GM18858 (cell line): ENCODE measurements around the gene IL4I1.

ENCODE experiments used
- ATAC-seq: cut with Tn5 transposase; IDR thresholded peaks from one replicate; pipeline ENCODE4 v1.9.1; 2021; ENCODE audit not compliant: unreplicated experiment

Gene IL4I1

DNA sequence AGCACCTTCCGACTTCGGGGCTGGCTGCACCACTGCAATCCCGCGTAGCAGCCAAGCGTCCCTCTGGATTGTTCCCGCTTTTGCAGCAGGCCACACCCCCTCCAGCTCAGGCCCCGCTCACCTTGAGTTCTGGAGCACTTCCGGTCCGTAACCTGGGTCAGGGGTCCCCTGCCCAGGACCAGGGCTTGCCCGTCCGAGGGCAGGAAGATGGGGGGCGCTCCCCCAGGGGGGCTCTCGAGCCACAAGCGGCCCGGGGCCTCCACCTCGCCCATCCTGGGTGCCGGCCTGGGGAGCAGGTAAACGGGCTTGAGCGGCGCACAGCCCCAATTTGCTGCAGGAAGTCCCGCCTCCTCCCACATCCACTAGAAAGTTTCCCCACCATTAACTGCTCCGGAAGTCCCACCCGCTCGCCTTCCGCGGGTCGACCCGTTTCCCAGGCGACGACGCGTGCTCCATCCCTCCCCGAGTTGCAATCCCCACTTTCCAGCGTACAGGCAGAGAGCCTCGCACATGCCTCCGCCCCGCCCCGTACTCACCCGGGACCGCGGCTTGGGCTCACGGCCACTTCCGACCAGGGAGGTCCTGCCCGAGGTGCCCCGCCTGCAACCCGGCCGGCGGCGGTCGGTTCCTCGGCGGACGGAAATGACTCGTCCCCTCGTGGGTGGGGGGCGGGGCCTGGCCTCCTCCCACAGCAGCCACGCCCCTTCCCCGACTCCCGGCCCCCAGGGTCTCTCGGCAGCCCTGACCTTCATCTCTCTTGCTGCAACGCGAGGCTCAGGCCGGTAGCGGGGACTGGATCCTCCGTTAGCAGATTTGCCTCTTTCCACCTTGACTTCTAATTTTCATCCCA is 29.5 kb downstream of the IL4I1 start, which contains the start of gene PNKP:
PNKP (minus strand) TSS at position 644 of the 850 bp plus-strand sequence; CDS start at position 272, 372 bp downstream.
- no peak for ATAC-seq

DNA sequence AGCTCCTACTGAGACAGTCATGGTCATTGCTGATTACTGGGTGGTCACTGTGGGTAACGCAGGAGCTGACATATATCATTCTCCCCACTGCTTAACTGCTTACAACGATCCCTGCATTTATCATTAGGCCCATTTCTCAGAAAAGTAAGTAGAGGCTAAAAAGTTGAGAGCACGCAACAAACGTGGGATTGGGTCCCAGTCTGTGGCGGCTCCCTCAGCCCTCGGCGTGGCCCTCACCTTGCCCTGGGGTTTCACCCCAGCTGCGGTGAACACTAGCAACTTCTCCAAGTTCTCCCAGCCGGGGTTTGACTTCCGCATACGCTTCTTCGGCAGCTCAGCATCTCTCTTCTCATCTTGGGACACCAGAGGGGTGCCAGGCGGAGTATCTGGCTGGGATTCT is 31.8 kb downstream of the IL4I1 start:
- no peak for ATAC-seq

DNA sequence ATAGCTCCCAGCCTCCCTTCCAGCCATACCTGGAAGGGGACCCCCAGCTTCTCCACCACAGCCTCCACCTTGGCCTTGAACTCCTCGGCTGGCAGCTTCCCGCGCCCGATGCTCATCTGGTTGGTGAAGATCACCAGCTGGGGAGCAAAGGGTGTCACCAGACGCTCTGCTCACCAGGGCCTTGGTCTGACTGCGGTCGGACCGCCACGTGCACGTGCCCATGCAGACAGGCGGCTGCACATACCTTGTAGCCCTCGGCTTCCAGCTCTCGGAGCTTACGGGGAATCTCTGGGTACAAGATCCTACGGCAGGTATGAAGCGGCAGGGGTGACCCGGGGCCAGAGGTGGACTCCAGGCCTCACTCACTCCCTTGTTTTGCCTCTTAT is 32.8 kb downstream of the IL4I1 start:
- ATAC-seq, result no peak

DNA sequence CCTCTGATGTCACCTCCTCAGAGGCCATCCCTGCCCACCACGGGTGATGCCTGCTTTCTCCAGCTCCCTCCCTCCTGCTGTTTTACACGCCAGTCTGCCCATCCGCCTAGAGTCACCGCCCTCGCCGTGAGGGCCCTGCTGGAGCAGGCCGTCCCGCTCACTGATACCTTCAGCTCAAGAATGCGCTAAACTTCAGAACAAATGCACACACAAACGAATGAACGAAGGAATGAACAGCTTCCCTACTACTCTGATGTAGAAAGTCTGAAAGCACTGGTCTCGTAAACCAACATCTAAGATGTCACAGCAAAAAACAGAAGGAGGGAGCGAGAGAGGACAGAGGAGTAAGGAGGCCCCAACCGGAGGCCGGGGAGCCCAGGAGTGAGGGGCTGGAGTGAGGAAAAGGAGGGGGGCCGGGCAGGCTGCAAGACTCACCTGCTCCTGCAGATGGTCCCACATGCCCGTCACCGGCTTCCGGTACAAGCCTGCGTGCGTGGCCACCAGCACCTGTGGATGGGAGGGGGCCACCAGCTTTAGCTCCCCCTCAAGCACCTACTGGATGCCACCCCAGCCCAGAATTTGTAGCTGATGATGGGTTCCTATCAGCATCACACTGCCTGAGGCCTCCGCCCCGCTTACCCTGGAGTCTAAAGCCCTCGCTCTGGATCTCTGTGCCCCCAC is 33.3 kb downstream of the IL4I1 start:
- no peak for ATAC-seq

DNA sequence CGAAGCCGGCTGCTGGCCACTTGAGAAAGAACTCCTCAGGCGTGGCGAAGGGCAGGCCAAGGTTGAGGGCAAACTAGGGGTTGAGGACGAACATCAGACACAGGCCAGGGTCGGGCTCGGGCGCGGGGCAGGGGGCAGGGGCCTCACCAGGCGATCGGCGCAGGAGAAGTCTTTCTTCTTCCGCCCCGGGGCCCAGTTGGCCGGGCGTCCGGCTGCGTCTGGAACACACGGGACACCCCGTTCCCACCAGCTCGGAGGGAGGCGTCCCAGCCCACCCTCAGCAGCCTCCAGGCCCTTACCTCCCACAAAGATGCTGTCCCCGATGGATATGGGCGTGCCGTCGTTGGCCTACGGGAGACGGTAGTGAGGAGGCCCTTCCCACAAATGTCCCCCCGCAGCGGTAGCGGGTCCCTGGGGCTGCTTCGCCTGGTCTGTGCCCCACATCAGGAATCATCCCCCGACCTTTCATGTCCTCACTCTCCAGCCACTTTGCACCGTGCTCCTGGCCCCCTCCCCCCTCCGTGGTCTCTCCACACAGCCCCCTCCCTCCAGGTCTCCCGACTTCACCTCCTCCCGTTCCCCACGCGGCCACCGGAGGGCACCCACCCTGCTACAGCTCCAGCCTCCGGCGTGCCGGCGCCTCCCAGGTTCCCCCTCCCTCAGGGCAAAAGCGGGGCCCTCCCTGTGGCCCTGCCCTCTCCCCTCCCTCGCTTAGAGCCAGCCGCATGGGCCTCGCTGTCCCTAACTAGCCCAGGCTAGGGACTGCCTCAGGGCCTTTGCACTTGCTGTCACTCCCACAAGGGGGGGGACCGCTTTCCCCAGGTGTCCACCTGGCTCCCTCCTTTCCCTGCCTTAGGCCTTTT is 34.1 kb downstream of the IL4I1 start:
- ATAC-seq, result no peak

DNA sequence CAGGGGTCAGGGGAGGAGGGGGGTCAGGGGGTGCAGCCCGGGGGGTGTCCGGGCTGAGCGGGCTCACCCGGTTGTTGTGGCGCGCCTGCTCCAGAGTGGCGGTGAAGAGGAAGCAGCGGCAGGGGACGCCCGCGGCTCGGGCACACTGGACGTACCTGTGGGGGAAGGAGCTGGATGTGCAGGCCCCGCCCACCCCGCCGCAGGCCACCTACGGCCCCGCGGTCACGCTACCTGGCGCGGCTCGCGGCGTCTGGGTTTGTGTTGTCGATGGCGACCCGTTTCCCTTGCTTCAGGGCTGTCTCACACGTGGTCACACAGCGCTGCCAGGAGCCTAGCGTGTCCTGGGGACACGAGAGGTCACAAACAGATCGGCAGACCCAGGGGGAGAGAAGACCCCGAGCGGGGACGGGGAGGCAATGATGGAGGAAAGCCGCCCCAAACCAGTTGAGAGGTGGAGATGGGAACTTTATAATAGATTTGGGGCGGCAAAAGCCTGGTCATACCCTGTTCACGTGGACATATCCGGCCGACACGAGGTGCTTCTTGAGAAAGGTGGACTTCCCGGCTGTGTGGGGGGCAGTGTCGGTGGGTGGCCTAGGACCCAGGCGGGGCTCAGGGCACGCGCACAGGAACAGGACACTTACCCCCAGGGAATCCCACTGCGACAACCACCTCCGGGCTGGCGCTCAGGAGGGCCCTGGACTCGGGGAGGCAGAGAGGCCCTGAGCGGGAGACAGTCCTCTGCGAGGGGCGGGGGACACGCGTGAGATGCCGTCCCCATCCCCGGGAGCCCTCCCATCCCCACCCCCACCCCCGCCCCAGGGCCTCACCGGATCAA is 34.9 kb downstream of the IL4I1 start:
- no peak for ATAC-seq

DNA sequence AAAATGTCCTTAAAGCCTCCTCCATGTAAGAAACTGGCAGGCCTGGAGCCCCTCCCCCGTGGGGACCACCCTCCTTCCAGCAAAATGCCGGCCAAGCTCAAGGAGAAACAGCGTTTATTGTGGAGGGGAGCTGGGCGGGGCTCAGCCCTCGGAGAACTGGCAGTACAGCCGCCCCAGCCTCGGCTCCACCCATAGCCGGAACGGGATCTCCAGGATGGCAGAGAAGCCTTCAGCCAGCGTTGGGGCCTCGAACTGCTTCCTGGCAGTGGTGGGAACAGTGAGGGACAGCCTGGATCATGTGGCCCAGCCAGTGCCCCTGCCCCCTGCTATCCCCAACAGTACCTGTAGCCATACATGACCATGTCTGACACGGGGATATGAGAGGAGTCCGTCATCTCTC is 35.6 kb downstream of the IL4I1 start:
- no peak for ATAC-seq

DNA sequence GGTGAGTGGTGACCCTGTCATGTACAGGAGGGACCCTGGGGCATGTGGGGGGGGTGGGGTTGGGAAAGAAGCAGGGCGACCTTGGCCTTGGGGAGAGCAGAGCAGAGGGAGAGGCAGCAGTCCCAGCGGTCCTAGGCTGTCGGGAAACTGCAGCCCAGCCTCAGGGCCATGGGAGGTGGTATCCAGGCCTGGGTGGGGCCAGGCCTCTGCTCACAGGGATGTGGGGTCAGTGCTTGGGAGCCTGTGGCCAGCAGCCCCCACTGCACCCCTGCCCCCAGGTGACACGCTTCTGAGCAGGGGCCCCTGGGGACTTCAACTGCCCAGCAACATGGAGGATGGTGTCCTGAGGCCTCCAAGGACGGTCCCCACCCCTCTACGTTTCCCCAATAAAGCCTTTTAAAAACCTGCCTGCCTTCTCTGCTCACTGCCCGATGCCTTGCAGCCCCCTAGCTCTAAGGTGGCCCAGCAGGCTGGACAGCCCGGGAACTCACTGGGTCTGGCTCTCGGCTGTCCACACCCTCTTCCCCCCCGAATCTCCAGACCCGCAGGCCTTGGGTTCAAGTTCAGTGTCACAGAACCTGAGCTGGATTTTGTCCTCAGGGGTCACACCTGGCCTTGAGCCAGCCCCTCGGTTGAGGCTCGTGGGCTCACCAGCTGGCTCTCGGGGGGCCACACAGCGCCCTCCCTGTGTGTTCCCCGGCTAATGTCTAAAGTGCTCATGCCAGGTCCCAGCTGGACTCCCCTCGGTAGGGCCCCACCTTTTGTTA is 36.2 kb downstream of the IL4I1 start:
- ATAC-seq, result no peak

DNA sequence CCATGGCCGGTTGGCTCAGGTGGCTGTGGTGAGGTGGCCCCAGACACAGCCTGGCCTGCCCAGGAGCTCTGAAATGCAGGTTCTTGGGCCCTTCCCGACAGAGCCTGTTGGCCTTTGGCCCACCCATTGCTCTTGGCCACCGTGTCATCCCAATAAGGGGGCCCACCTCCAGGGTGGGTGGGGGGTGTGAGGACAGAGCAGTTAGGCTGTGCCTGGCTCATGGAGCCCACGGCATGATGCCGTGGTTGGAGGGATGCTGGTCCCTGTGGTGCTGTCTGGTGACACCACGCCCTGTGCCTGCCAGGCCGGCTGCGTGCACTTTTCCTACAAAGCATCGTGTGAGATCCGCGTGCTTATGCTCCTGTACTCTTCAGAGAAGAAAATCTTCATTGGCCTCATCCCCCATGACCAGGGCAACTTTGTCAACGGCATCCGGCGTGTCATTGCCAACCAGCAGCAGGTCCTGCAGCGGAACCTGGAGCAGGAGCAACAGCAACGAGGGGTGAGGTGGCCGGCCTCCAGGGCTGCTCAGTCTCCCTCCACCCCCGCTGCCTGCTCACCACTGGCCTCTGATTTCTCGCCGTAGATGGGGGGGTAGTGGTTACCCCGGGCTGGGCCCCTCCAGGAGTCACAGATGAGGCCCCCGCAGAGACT is 36.9 kb downstream of the IL4I1 start:
- ATAC-seq, result no peak

DNA sequence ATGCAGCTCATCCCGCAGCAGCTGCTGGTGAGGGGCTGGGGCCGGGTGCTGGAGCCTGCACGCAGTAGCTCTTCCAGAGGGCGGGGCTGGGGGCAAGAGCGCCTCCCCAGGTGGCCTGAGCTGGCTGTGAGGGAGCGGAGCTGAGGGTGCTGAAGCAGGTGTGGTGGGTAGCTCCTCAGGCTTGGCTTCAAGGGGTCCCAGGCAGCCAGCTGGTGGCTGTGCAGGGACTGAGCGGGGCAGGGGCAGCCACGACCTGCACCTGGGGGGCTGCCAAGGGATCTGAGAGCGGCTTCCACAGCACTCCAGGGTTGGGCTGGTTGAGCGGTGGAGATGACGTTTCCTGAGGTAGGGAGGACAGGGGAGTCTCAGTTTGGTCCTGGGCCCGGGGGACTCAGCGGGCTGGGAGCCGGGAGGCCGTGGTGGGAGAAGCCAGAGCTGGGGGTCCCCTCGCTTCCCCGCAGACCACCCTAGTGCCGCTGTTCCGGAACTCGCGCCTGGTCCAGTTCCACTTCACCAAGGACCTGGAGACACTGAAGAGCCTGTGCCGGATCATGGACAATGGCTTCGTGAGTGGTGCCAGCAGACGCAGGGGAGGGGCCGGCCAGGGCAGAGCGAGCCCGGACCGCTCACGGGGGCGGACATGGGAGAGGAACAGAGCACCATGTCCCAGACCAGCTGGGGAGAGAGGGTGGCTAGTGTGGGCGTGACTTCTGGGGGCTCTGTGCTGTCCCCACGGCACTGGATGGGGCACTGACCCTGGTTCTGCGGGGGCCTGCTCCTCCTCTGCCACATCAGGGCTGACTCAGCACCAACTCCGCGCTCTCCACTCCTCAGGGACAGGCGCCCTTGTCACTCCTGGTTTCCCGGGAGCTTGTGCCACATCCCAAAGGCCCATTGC is 38.4 kb downstream of the IL4I1 start:
- ATAC-seq, result no peak

DNA sequence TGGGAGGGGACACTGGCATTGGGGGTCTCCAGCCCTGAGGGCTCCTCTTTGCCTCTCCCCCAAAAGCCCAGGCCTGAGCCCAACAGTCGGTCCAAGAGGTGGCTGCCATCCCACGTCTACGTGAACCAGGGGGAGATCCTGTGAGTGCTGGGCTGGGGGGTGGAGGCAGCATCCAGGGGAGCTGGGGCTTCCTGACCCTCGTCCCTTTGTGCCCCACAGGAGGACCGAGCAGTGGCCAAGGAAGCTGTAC is 38.9 kb downstream of the IL4I1 start:
- ATAC-seq, result no peak

DNA sequence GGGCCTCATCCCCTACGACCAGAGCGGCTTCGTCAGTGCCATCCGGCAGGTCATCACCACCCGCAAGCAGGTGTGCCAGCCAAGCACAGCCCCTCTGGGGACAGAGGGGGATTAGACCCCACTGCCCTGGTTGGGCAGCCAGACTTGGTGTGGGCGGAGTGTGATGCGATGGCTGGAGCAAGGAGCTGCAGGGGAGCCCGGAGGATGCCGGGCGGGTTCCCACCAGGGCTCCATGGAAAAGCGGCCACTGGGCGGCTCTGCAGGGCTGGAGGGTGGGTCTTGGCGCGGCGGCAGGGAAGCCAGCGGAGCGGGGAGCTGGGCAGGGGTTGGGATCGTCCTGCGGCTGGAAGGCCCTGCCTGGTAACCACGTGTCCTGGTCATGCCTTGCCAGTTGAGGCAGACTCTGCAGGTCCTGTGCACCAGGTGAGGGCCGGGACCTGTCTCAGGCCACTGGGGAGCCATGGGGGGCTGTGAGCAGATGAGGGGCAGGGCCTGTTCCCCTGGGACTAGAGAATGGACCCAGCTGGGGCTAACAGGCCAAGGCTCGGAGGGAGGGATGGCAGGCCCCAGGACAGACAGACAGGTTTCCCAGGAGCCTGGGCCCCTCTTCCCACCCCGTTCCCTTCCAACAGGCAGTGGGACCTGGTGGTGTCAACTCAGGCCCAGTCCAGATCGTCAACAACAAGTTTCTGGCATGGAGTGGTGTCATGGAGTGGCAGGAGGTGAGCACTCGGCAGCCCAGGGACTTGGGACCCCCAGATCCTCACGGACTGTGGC is 39.4 kb downstream of the IL4I1 start:
- no peak for ATAC-seq

DNA sequence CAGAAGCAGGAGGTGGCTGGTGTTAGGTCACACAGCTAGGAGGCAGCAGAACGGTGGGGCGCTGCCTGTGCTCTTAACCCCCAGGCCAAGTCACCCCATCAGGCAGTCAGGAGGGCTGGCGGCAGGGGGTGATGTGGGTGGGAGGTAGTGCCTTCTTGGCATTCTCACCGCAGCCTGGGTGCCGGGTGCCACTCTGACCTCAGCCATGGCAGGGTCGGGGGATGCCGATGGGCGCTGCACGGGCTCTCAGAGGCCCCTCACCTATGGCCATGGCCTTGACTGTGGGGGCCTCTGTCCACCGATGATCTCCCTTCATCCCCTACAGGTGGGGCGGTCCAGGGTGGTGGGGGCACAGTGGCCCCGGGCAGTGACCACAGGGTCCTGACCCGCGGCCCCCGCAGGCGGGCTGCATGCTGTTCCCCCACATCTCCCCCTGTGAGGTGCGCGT is 40.1 kb downstream of the IL4I1 start:
- no peak for ATAC-seq

DNA sequence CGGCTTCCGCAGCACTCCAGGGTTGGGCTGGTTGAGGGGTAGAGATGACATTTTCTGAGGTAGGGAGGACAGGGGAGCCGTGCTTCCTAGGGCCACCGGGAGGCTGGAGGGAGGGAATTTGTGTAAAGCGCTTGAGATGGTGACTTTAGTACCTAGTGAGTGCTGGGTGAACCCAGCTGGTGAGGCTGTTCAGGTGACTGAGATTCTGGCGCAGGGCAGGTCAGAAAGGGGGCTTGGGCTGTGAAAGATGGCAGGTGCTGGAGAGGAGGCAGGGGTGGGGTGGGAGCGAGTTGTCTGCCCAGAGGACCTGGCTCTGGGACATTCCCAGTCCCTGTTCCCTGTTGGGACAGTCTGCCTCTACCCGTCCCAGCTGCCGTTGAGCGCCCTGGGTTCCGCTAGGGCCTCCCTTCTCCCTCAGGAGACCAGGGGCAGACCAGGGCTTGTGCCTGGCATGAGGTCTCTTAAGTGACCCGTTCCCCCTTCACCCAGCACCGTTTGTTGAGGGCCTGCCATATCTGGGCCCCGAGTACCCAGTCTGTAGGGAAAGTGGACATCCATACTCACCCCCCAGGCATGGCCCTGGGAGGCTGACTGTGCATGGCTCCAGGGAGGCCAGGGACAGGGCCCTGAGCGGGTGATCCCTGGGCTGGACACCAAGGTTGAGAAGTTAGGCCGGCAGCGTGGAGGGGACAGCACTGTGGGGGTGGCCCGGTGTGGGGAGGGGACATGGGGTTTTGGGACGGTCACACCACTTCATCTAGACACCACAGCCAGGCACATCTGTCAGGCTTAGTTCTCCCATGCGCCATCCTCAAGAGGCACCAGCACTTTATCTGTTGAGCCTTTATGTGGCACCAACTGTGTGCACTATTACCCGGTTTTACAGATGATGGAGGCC is 40.8 kb downstream of the IL4I1 start:
- no peak for ATAC-seq

DNA sequence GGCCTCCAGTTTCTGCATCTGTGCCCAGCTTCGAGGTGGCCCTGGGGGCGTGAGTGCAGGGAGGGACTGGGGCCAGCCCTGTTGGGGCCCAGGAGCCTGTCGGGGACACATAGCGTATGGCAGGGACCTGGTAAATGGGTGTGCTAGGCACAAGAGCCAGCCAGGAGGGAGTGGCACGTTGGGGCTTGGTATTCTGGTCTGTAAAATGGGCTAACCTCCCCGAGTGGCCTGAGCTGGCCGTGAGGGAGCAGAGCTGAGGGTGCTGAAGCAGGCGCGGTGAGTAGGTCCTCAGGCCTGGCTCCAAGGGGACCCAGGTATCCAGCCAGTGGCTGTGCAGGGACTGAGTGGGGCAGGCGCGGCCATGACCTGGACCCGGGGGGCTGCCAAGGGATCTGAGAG is 41.4 kb downstream of the IL4I1 start:
- no peak for ATAC-seq

DNA sequence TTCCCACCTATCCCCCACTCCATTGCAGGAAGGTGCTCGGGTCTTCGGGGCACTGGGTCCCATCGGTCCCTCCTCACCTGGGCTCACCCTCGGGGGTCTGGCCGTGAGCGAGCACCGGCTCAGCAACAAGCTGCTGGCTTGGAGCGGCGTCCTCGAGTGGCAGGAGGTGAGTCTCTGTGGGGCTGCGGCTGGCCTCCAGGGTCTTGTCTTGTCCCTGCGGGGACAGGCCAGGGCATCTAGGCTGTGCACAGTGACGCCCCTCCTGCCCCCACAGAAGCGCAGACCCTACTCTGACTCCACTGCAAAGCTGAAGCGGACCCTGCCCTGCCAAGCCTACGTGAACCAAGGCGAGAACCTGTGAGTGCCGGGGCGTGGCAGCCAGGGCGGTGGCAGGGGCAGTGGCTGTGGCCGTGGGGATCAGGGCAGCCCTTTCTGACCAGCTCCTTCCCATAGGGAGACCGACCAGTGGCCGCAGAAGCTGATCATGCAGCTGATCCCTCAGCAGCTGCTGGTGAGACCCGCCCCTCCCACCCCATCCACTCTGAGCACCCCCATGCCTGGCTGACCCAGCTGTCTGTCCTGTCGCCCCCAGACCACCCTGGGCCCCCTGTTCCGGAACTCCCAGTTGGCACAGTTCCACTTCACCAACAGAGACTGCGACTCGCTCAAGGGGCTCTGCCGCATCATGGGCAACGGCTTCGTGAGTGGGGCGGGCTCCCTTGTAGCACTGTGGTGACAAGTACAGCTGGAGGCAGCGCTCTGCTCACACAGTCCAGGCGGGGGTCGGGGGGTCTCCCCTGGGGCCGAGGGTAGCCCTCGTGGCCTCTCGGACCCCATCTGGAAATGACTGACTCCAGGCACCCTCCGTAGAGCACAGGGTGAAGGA is 42.1 kb downstream of the IL4I1 start:
- ATAC-seq, result no peak
